B cell (primary cell): ENCODE data around the gene DOHH.

Experiments used
- EZH2 ChIP-seq: IDR thresholded peaks from 2 replicates; pipeline ENCODE4 v1.6.1; 2012; ENCODE audit warnings: borderline replicate concordance, low read depth, mild to moderate bottlenecking, moderate library complexity, low read length; ENCODE audit not compliant: insufficient read depth, poor library complexity, severe bottlenecking
- TF ChIP-seq, protein P1 (sequence below): fragments of 200-600 bp; IDR thresholded peaks from one replicate; pipeline ENCODE4 v1.8.0; 2022; ENCODE audit warnings: antibody characterized with exemption, mild to moderate bottlenecking

DNA sequence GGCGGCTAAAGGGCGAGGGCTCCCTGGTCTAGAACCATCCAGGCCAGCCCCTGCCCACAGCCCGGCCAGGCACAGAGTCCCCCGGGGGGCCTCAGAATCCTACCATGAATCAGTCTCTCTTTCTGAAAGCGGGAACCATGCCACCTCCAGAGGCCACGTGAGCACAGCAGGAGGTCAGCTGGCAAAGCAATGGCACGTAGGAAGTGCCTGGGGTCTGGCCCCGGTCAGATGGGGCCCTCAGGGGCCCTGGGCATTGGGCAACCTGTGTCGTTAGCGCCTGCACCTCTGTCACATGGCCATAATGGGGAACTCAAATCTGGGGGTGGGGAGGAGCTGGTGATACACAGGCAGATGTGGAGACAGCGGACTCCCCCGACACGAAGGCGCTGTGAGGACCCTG, 48.1 kb upstream of the DOHH start:
- TF ChIP-seq, protein P1, sequence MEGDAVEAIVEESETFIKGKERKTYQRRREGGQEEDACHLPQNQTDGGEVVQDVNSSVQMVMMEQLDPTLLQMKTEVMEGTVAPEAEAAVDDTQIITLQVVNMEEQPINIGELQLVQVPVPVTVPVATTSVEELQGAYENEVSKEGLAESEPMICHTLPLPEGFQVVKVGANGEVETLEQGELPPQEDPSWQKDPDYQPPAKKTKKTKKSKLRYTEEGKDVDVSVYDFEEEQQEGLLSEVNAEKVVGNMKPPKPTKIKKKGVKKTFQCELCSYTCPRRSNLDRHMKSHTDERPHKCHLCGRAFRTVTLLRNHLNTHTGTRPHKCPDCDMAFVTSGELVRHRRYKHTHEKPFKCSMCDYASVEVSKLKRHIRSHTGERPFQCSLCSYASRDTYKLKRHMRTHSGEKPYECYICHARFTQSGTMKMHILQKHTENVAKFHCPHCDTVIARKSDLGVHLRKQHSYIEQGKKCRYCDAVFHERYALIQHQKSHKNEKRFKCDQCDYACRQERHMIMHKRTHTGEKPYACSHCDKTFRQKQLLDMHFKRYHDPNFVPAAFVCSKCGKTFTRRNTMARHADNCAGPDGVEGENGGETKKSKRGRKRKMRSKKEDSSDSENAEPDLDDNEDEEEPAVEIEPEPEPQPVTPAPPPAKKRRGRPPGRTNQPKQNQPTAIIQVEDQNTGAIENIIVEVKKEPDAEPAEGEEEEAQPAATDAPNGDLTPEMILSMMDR = no peak
- TF ChIP-seq EZH2 = no peak
